Activated CD8-positive, alpha-beta memory T cell treated with anti-CD3 and anti-CD28 coated beads, Interleukin-2, amount 10 ng/mL, durations not matched to agents 7 days and 5 days (primary cell): ENCODE results near the gene POU1F1. TPM values are rescaled to one million over a fixed set of nuclear protein-coding genes. Genes with fewer than 3 reads are reported as not detected.

Experiments used
- ATAC-seq: fragments of 150-1000 bp; cut with Tn5 transposase; one replicate; pipeline ENCODE4 v1.10.0; 2021; ENCODE audit warnings: moderate library complexity
- CTCF ChIA-PET: fragments of 350-600 bp; sonication (Branson Sonifier 250); formaldehyde crosslinking; loops from one replicate; lab custom pipeline; 2021; ENCODE audit warnings: antibody characterized with exemption; lab: Charles Lee
- DNase-seq: peaks from one replicate; pipeline ENCODE4 v3.0.0-alpha.2; 2020
- H3K27ac Mint-ChIP-seq: one replicate; pipeline ENCODE4 v1.8.0; 2021; ENCODE audit warnings: mild to moderate bottlenecking, mixed read lengths
- H3K27me3 Mint-ChIP-seq: one replicate; pipeline ENCODE4 v1.8.0; 2021; ENCODE audit warnings: mixed read lengths
- H3K36me3 Mint-ChIP-seq: one replicate; pipeline ENCODE4 v1.8.0; 2021; ENCODE audit warnings: mild to moderate bottlenecking, mixed read lengths
- H3K4me1 Mint-ChIP-seq: one replicate; pipeline ENCODE4 v1.8.0; 2021; ENCODE audit warnings: mixed read lengths
- H3K4me3 Mint-ChIP-seq: one replicate; pipeline ENCODE4 v1.8.0; 2021; ENCODE audit warnings: mild to moderate bottlenecking, moderate library complexity, mixed read lengths
- H3K9me3 Mint-ChIP-seq: one replicate; pipeline ENCODE4 v1.8.0; 2022; ENCODE audit warnings: low read depth, mixed read lengths
- microRNA-seq: library from miRNA; unstranded; fragments of <30 nt; microRNA quantifications from one replicate; pipeline ENCODE4 v1.2.0, GENCODE V29; 2022
- total RNA-seq, 2 experiments: library from RNA; stranded (reverse); gene quantifications; one replicate each; pipeline ENCODE4 v1.2.3, GENCODE V29; 2021

The POU1F1 gene
- total RNA-seq, 2 experiments from 2014 or later: not detected

GRCh38 chr3:87246662-87247429 is 29.5 kb downstream of the POU1F1 start:
- CTCF ChIA-PET: interaction anchor here (1.8 to 2.5 kb wide), 2 partner anchors 13 to 20 kb away, joined by 6 read pairs; partner anchors contain the start of gene CHMP2B
- H3K27me3 Mint-ChIP-seq: no peaks in the 10 kb centered on the region
- H3K4me1 Mint-ChIP-seq: peaks cover 2% of the 10 kb centered on the region
- H3K27ac Mint-ChIP-seq: no peak overlapping the region
- peaks cover 15% of the 10 kb centered on the region for H3K36me3 Mint-ChIP-seq
- no peak overlapping the region for H3K4me3 Mint-ChIP-seq
- DNase-seq: no peak
- ATAC-seq: no peak
- H3K9me3 Mint-ChIP-seq: no peaks in the 10 kb centered on the region

GRCh38 chr3:87236093-87236492 is 40.3 kb downstream of the POU1F1 start:
- DNase-seq: no peak
- H3K27ac Mint-ChIP-seq: no peak overlapping the region
- no peak overlapping the region for H3K4me3 Mint-ChIP-seq
- H3K9me3 Mint-ChIP-seq: no peaks in the 10 kb centered on the region
- no peaks in the 10 kb centered on the region for H3K4me1 Mint-ChIP-seq
- H3K27me3 Mint-ChIP-seq: no peaks in the 10 kb centered on the region
- CTCF ChIA-PET: no interaction called here
- no peak for ATAC-seq
- peaks cover 21% of the 10 kb centered on the region for H3K36me3 Mint-ChIP-seq

GRCh38 chr3:87233805-87234204 is 42.6 kb downstream of the POU1F1 start:
- CTCF ChIA-PET: no interaction called here
- Mint-ChIP-seq H3K27ac (no peak overlapping the region), H3K4me1 (peaks cover 9% of the 10 kb centered on the region), H3K36me3 (peaks cover 16% of the 10 kb centered on the region), H3K9me3 (no peaks in the 10 kb centered on the region), H3K27me3 (no peaks in the 10 kb centered on the region), H3K4me3 (no peak overlapping the region)
- no peak for ATAC-seq
- DNase-seq: no peak

GRCh38 chr3:87229113-87229512 is 47.3 kb downstream of the POU1F1 start:
- peaks cover 6% of the 10 kb centered on the region for H3K36me3 Mint-ChIP-seq
- H3K27ac Mint-ChIP-seq: no peak overlapping the region
- CTCF ChIA-PET: no interaction called here
- ATAC-seq: no peak
- peaks cover 25% of the 10 kb centered on the region for H3K4me1 Mint-ChIP-seq
- DNase-seq: no peak
- no peaks in the 10 kb centered on the region for H3K9me3 Mint-ChIP-seq
- H3K4me3 Mint-ChIP-seq: no peak overlapping the region
- peaks cover 6% of the 10 kb centered on the region for H3K27me3 Mint-ChIP-seq

GRCh38 chr3:87228316-87228715 is 48.1 kb downstream of the POU1F1 start:
- Mint-ChIP-seq H3K9me3 (no peaks in the 10 kb centered on the region), H3K36me3 (peaks cover 4% of the 10 kb centered on the region), H3K27me3 (peaks cover 6% of the 10 kb centered on the region), H3K27ac (no peak overlapping the region), H3K4me3 (peak overlapping the region; percentile 87), H3K4me1 (peaks cover 25% of the 10 kb centered on the region)
- DNase-seq (no peak), ATAC-seq (no peak)
- CTCF ChIA-PET: interaction anchor here (1.7 kb wide), 1 partner anchor 18 kb away, joined by 6 read pairs; no protein-coding TSS in a partner anchor

GRCh38 chr3:87227835-87228144 is 48.6 kb downstream of the POU1F1 start:
- Mint-ChIP-seq H3K4me3 (peak overlapping the region; percentile 87), H3K4me1 (peaks cover 25% of the 10 kb centered on the region), H3K27me3 (peaks cover 9% of the 10 kb centered on the region), H3K27ac (peak overlapping the region; percentile 90), H3K9me3 (no peaks in the 10 kb centered on the region), H3K36me3 (peaks cover 3% of the 10 kb centered on the region)
- ATAC-seq (no peak), DNase-seq (no peak)
- CTCF ChIA-PET: interaction anchor here (1.7 kb wide), 1 partner anchor 18 kb away, joined by 6 read pairs; no protein-coding TSS in a partner anchor

GRCh38 chr3:87227104-87227834 is 49.1 kb downstream of the POU1F1 start, which contains the start of gene CHMP2B:
Gene CHMP2B, plus strand, starts transcription at chr3:87227309. Its CDS starts 214 bp downstream, at chr3:87227523.
- peaks cover 10% of the 10 kb centered on the region for H3K27me3 Mint-ChIP-seq
- peaks cover 3% of the 10 kb centered on the region for H3K36me3 Mint-ChIP-seq
- DNase-seq (peak; percentile 93), ATAC-seq (peak; percentile 96)
- CTCF ChIA-PET: interaction anchor here (1.7 kb wide), 2 partner anchors 19 to 71 kb away, joined by 4 to 6 read pairs; no protein-coding TSS in a partner anchor
- H3K27ac Mint-ChIP-seq: peak within 1 kb of the TSS; percentile 90
- H3K4me1 Mint-ChIP-seq: peaks cover 25% of the 10 kb centered on the region
- no peaks in the 10 kb centered on the region for H3K9me3 Mint-ChIP-seq
- peak within 1 kb of the TSS; percentile 87 for H3K4me3 Mint-ChIP-seq

- no peaks in the 10 kb centered on the region for H3K36me3 Mint-ChIP-seq
- CTCF ChIA-PET: interaction anchor here (1.1 kb wide), 1 partner anchor 33 kb away, joined by 4 read pairs; no protein-coding TSS in a partner anchor
- H3K27ac Mint-ChIP-seq: no peak overlapping the region
- peak overlapping the region; percentile 10 for H3K4me3 Mint-ChIP-seq
- ATAC-seq (no peak), DNase-seq (no peak)
- H3K4me1 Mint-ChIP-seq: peaks cover 25% of the 10 kb centered on the region
- no peaks in the 10 kb centered on the region for H3K9me3 Mint-ChIP-seq
- peaks cover 17% of the 10 kb centered on the region for H3K27me3 Mint-ChIP-seq
Observed at GRCh38 chr3:87225659-87226058, 50.7 kb downstream of the POU1F1 start.

GRCh38 chr3:87219611-87220010 is 56.8 kb downstream of the POU1F1 start:
- ATAC-seq: no peak
- Mint-ChIP-seq H3K9me3 (no peaks in the 10 kb centered on the region), H3K27ac (no peak overlapping the region), H3K27me3 (peaks cover 38% of the 10 kb centered on the region), H3K4me3 (no peak overlapping the region), H3K4me1 (no peaks in the 10 kb centered on the region), H3K36me3 (no peaks in the 10 kb centered on the region)
- CTCF ChIA-PET: no interaction called here
- DNase-seq: no peak

- Mint-ChIP-seq H3K27me3 (peaks cover 42% of the 10 kb centered on the region), H3K36me3 (no peaks in the 10 kb centered on the region), H3K27ac (no peak overlapping the region), H3K4me3 (no peak overlapping the region), H3K9me3 (no peaks in the 10 kb centered on the region), H3K4me1 (no peaks in the 10 kb centered on the region)
- CTCF ChIA-PET: interaction anchor here (0.6 kb wide), 1 partner anchor 49 kb away, joined by 4 read pairs; no protein-coding TSS in a partner anchor
- DNase-seq (no peak), ATAC-seq (no peak)
Observed at GRCh38 chr3:87218560-87218959, 57.8 kb downstream of the POU1F1 start.

Small RNAs within 50 kb of the gene (microRNA-seq; reads per million reads assigned to microRNA genes)
- gene MIR4795: not detected

Other genes with a start within 250 kb of the POU1F1 start
- 10 to 100 TPM; 22.5 to 26.3 TPM for gene CHMP2B, start 49.3 kb downstream of the POU1F1 start, total RNA-seq